Caco-2 (cell line): Measurements from ENCODE around the gene KRT16. TPM values are rescaled to one million over a fixed set of nuclear protein-coding genes. Genes with fewer than 3 reads are reported as not detected.
"Not testable (repeated sequence)": the region's sequence is repeated elsewhere in the genome, so short reads cannot be mapped to it uniquely, and the experiment has no call there.

Experiments
- BruUV-seq: library from RNA; stranded (reverse); fragments of 400-500 nt; replicated peaks from 2 replicates; lab custom pipeline; 2021; lab: Mats Ljungman, UMichigan
- CTCF ChIA-PET: fragments of 300-600 bp; sonication (Branson Sonifier 250); formaldehyde crosslinking; loops from one replicate; lab custom pipeline; 2022; ENCODE audit warnings: antibody characterized with exemption; lab: Charles Lee
- POLR2A ChIA-PET: fragments of 300-600 bp; sonication (Branson Sonifier 250); formaldehyde crosslinking; loops from one replicate; lab custom pipeline; 2022; ENCODE audit warnings: antibody characterized with exemption; lab: Charles Lee
- DNase-seq, 2 experiments: peaks; one replicate each; pipeline versions ENCODE4 v3.0.0 to v3.0.0-alpha.2; 2020 to 2022
- H3K27me3 ChIP-seq: replicated peaks from 2 replicates; pipeline ENCODE4 v1.6.0; 2011; ENCODE audit warnings: low read length; ENCODE audit not compliant: control insufficient read depth, insufficient read depth
- H3K36me3 ChIP-seq: 2 replicates; pipeline ENCODE4 v1.5.1; 2011; ENCODE audit warnings: low read length; ENCODE audit not compliant: control insufficient read depth, insufficient read depth
- H3K4me1 ChIP-seq: fragments of 250-450 bp; sonication (Bioruptor Pico); 2 replicates; pipeline ENCODE4 v1.5.1; 2020; ENCODE audit warnings: mild to moderate bottlenecking
- H3K4me3 ChIP-seq: 2 replicates; pipeline ENCODE4 v1.5.1; 2011; ENCODE audit warnings: low read depth, mild to moderate bottlenecking, control low read depth, low read length
- H3K9me3 ChIP-seq: fragments of 250-450 bp; sonication (Bioruptor Pico); 2 replicates; pipeline ENCODE4 v1.5.1; 2020; ENCODE audit warnings: mild to moderate bottlenecking, moderate library complexity
- H3K27ac Mint-ChIP-seq: one replicate; pipeline ENCODE4 v1.8.0; 2022; ENCODE audit warnings: mixed read lengths; ENCODE audit not compliant: unreplicated experiment
- H3K27me3 Mint-ChIP-seq: one replicate; pipeline ENCODE4 v1.8.0; 2022; ENCODE audit warnings: mixed read lengths; ENCODE audit not compliant: insufficient read depth, unreplicated experiment
- H3K36me3 Mint-ChIP-seq: one replicate; pipeline ENCODE4 v1.8.0; 2022; ENCODE audit warnings: mild to moderate bottlenecking, mixed read lengths; ENCODE audit not compliant: insufficient read depth, unreplicated experiment
- H3K4me1 Mint-ChIP-seq: one replicate; pipeline ENCODE4 v1.8.0; 2022; ENCODE audit warnings: low read depth, mixed read lengths; ENCODE audit not compliant: unreplicated experiment
- H3K4me3 Mint-ChIP-seq: one replicate; pipeline ENCODE4 v1.8.0; 2022; ENCODE audit warnings: mild to moderate bottlenecking, moderate library complexity, mixed read lengths; ENCODE audit not compliant: unreplicated experiment
- H3K9me3 Mint-ChIP-seq: one replicate; pipeline ENCODE4 v1.8.0; 2022; ENCODE audit warnings: mixed read lengths; ENCODE audit not compliant: unreplicated experiment
- intact Hi-C: fragments of 100-400 bp; cut with micrococcal nuclease; formaldehyde crosslinking; loops from one replicate; pipeline ENCODE4 v1.10.0; 2022; ENCODE audit not compliant: unreplicated experiment
- total RNA-seq: library from RNA; stranded (reverse); gene quantifications from 2 replicates; pipeline ENCODE4 v1.2.3, GENCODE V29; 2022
- TF ChIP-seq, protein P1 (sequence below), 2 experiments: fragments of 200-600 bp in 1 of 2; IDR thresholded peaks; 1 replicate in 1 of 2; 2 replicates in 1 of 2; pipeline versions ENCODE4 v1.5.1 to v1.8.0; 2011 to 2022; ENCODE audit warnings: antibody characterized with exemption in 1 of 2, control low read depth in 1 of 2, inconsistent platforms in 1 of 2, low read depth in 1 of 2, low read length in 1 of 2, mild to moderate bottlenecking in 1 of 2, moderate library complexity in 1 of 2; ENCODE audit not compliant: insufficient read depth in 1 of 2, severe bottlenecking in 1 of 2, unreplicated experiment in 1 of 2

The KRT16 gene
- total RNA-seq, 1 experiment from 2014 or later = not detected

GRCh38 chr17:41583137-41584127, 29.1 kb downstream of the KRT16 start:
- no peaks in the 10 kb centered on the region for H3K4me1 Mint-ChIP-seq
- H3K27me3 Mint-ChIP-seq = no peaks in the 10 kb centered on the region
- H3K4me1 ChIP-seq = peaks cover 4% of the 10 kb centered on the region; the same call in 1 of the 2 replicates
- H3K27ac Mint-ChIP-seq = no peak overlapping the region
- no peaks in the 10 kb centered on the region for H3K9me3 ChIP-seq
- no peaks in the 10 kb centered on the region for H3K36me3 ChIP-seq
- no TSS peak for BruUV-seq
- DNase-seq = no peak
- H3K36me3 Mint-ChIP-seq = no peaks in the 10 kb centered on the region
- no peak overlapping the region for H3K4me3 Mint-ChIP-seq
- POLR2A ChIA-PET = no interaction called here
- TF ChIP-seq, protein P1, sequence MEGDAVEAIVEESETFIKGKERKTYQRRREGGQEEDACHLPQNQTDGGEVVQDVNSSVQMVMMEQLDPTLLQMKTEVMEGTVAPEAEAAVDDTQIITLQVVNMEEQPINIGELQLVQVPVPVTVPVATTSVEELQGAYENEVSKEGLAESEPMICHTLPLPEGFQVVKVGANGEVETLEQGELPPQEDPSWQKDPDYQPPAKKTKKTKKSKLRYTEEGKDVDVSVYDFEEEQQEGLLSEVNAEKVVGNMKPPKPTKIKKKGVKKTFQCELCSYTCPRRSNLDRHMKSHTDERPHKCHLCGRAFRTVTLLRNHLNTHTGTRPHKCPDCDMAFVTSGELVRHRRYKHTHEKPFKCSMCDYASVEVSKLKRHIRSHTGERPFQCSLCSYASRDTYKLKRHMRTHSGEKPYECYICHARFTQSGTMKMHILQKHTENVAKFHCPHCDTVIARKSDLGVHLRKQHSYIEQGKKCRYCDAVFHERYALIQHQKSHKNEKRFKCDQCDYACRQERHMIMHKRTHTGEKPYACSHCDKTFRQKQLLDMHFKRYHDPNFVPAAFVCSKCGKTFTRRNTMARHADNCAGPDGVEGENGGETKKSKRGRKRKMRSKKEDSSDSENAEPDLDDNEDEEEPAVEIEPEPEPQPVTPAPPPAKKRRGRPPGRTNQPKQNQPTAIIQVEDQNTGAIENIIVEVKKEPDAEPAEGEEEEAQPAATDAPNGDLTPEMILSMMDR (IDR thresholded peaks at IDR 0.05; ENCODE audit: insufficient read depth in 1 of 2, low read depth in 1 of 2, low read length in 1 of 2, severe bottlenecking in 1 of 2, unreplicated experiment in 1 of 2) = no peak
- no peaks in the 10 kb centered on the region for H3K9me3 Mint-ChIP-seq
- CTCF ChIA-PET = interaction anchor here (0.7 to 2.2 kb wide), 2 partner anchors 35 to 62 kb away, joined by 3 to 7 read pairs; no protein-coding TSS in a partner anchor
- no peak overlapping the region for H3K4me3 ChIP-seq
- intact Hi-C loops = no loop called here
- H3K27me3 ChIP-seq = no peaks in the 10 kb centered on the region

DNA sequence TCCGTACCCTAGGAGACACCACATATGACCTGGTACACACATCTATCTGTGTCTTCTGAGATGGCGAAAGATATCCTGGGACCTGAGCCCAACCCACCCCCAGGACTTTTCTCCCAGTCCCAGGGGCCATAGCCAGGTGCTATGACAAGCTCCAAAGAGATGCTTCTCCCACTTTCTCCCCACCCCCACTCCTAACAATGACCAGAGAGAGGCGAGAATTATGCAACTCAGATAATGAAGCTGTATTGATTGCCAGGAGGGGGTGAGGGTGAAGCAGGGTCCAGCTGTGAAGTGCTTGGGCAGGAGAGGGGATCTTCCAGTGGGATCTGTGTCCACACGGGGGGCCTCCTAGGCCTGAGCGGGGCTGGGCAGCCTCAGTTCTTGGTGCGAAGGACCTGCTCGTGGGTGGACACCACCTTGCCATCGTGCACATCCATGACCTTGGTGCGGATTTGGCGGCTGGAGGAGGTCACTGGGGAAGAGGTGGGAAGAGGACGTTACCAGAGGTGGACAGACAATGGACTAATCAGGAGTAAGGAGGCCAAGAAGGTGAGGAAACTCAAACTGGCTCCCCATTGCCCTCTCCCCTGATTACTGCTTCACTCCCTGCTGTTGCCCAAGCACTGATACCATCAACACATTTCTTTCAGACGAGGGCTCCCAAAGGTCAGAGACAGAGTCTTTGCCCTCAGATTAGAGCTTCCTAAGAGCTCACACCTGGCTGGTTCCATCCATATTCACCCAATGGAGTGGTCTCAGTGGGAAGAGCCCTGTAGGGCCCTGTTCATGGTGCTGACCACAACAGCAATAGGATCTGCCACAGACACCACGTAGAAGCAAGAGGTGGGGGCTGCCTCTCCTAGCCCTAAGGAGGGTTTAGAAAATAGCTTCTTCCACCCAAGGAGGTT, 30.3 kb downstream of the KRT16 start:
- intact Hi-C loops, H3K27ac Mint-ChIP-seq, POLR2A ChIA-PET: not testable (repeated sequence)

GRCh38 chr17:41581366-41582060, 31.1 kb downstream of the KRT16 start:
- Histone ChIP-seq H3K36me3 (no peaks in the 10 kb centered on the region), H3K9me3 (no peaks in the 10 kb centered on the region), H3K4me3 (no peak overlapping the region), H3K27me3 (peaks cover 2% of the 10 kb centered on the region; the same call in 1 of the 2 replicates), H3K4me1 (peaks cover 4% of the 10 kb centered on the region; the same call in 1 of the 2 replicates)
- intact Hi-C loops = no loop called here
- Mint-ChIP-seq H3K4me1 (no peaks in the 10 kb centered on the region), H3K36me3 (no peaks in the 10 kb centered on the region), H3K27me3 (no peaks in the 10 kb centered on the region), H3K27ac (no peak overlapping the region), H3K9me3 (no peaks in the 10 kb centered on the region), H3K4me3 (no peak overlapping the region)
- no peak for DNase-seq
- POLR2A ChIA-PET = no interaction called here
- CTCF ChIA-PET = interaction anchor here (0.5 to 2.2 kb wide), 3 partner anchors 33 to 1470 kb away, joined by 4 to 7 read pairs (median 4); no protein-coding TSS in a partner anchor
- TF ChIP-seq, protein P1 (IDR thresholded peaks at IDR 0.05; ENCODE audit: insufficient read depth in 1 of 2, low read depth in 1 of 2, low read length in 1 of 2, severe bottlenecking in 1 of 2, unreplicated experiment in 1 of 2) = no peak
- BruUV-seq = no TSS peak

More for the DNA sequence above, 30.3 kb downstream of the KRT16 start:
- H3K27me3 Mint-ChIP-seq, H3K9me3 ChIP-seq, H3K36me3 ChIP-seq, H3K36me3 Mint-ChIP-seq, H3K4me3 Mint-ChIP-seq, BruUV-seq, H3K4me1 Mint-ChIP-seq, DNase-seq, H3K27me3 ChIP-seq, H3K4me1 ChIP-seq, H3K9me3 Mint-ChIP-seq, H3K4me3 ChIP-seq: not testable (repeated sequence)
- CTCF ChIA-PET = interaction anchor here (1.1 to 2.2 kb wide), 2 partner anchors 34 to 45 kb away, joined by 4 to 7 read pairs; no protein-coding TSS in a partner anchor
